HG03196 (cell line): ENCODE data around the gene MCF2L2.
"Not testable (repeated sequence)": the region's sequence is repeated elsewhere in the genome, so short reads cannot be mapped to it uniquely, and the experiment has no call there.

ENCODE experiments used
- ATAC-seq: cut with Tn5 transposase; IDR thresholded peaks from one replicate; pipeline ENCODE4 v1.9.1; 2021; ENCODE audit not compliant: unreplicated experiment

The MCF2L2 gene

GRCh38 chr3:183443395-183444385 is 15.3 kb upstream of the MCF2L2 start:
- no peak for ATAC-seq

- ATAC-seq, result no peak
These were observed 14.6 kb upstream of the MCF2L2 start for GRCh38 chr3:183442994-183443393.

GRCh38 chr3:183440521-183440920 is 12.1 kb upstream of the MCF2L2 start:
- not testable (repeated sequence) for ATAC-seq

- no peak for ATAC-seq
These were observed 11.1 kb upstream of the MCF2L2 start for GRCh38 chr3:183439515-183439914.

GRCh38 chr3:183438735-183439134 is 10.3 kb upstream of the MCF2L2 start:
- no peak for ATAC-seq

GRCh38 chr3:183437666-183438564 is 9.5 kb upstream of the MCF2L2 start:
- no peak for ATAC-seq

GRCh38 chr3:183437061-183437460 is 8.6 kb upstream of the MCF2L2 start:
- no peak for ATAC-seq

GRCh38 chr3:183435661-183436060 is 7.2 kb upstream of the MCF2L2 start:
- ATAC-seq, result peak; percentile 81

GRCh38 chr3:183434992-183435391 is 6.6 kb upstream of the MCF2L2 start:
- no peak for ATAC-seq

GRCh38 chr3:183434503-183434902 is 6.1 kb upstream of the MCF2L2 start:
- no peak for ATAC-seq

GRCh38 chr3:183430325-183430957 is 2.0 kb upstream of the MCF2L2 start:
- ATAC-seq, result no peak

GRCh38 chr3:183427876-183428446 is 458 bp downstream of the MCF2L2 start:
- no peak for ATAC-seq

- ATAC-seq, result no peak
These were observed 1.1 kb downstream of the MCF2L2 start for GRCh38 chr3:183427196-183427875.

- ATAC-seq, result not testable (repeated sequence)
These were observed 9.6 kb downstream of the MCF2L2 start for GRCh38 chr3:183418807-183419206.

GRCh38 chr3:183411216-183411922 is 17.1 kb downstream of the MCF2L2 start:
- ATAC-seq, result no peak

- no peak for ATAC-seq
These were observed 17.7 kb downstream of the MCF2L2 start for GRCh38 chr3:183410759-183411158.

GRCh38 chr3:183410280-183410679 is 18.1 kb downstream of the MCF2L2 start:
- no peak for ATAC-seq

GRCh38 chr3:183409219-183409618 is 19.2 kb downstream of the MCF2L2 start:
- no peak for ATAC-seq

GRCh38 chr3:183401678-183402077 is 26.7 kb downstream of the MCF2L2 start:
- ATAC-seq, result no peak

GRCh38 chr3:183400352-183400751 is 28.1 kb downstream of the MCF2L2 start:
- no peak for ATAC-seq
